Ascending aorta (tissue), 2 donors: ENCODE data around the gene NEGR1. TPM values are rescaled to one million over a fixed set of nuclear protein-coding genes. Genes with fewer than 3 reads are reported as not detected.

Experiments used
- DNase-seq, 2 donors: peaks; one replicate each; pipeline ENCODE4 v3.0.0-alpha.2; 2019; ENCODE audit warnings: low spot score in 2 of 2
- H3K27ac ChIP-seq, 2 donors: fragments of 200-600 bp; sonication (generic); one replicate each; pipeline ENCODE4 v1.5.1; 2016 to 2017; ENCODE audit warnings: mild to moderate bottlenecking in 1 of 2
- H3K27me3 ChIP-seq: fragments of 200-600 bp; sonication (generic); one replicate; pipeline ENCODE4 v1.5.1; 2017
- H3K36me3 ChIP-seq, 2 donors: fragments of 200-600 bp; sonication (generic); one replicate each; pipeline ENCODE4 v1.5.1; 2016
- H3K4me1 ChIP-seq, 2 donors: fragments of 200-600 bp; sonication (generic); one replicate each; pipeline ENCODE4 v1.5.1; 2016 to 2017; ENCODE audit warnings: mild to moderate bottlenecking in 1 of 2
- H3K4me3 ChIP-seq, 2 donors: fragments of 200-600 bp; sonication (generic); one replicate each; pipeline ENCODE4 v1.5.1; 2016 to 2017; ENCODE audit warnings: mild to moderate bottlenecking in 1 of 2
- H3K9me3 ChIP-seq, 2 donors: fragments of 200-600 bp; sonication (generic); one replicate each; pipeline ENCODE4 v1.5.1; 2016
- intact Hi-C: fragments of 100-400 bp; cut with DNase I; formaldehyde crosslinking; loops from one replicate; pipeline ENCODE4 v1.15.1; 2023
- total RNA-seq: library from RNA; depleted of rRNA; stranded (reverse); fragments of >200 nt; gene quantifications from one replicate; pipeline ENCODE4 v1.1.0, GENCODE V29; 2016
- TF ChIP-seq, protein P1 (sequence below), 3 experiments: fragments of 200-600 bp in 2 of 3; fragments of 450-650 bp in 1 of 3; sonication (generic) in 2 of 3; IDR thresholded peaks; one replicate each; pipeline ENCODE4 v1.5.1; 2016 to 2019; ENCODE audit warnings: antibody characterized with exemption in 3 of 3, mild to moderate bottlenecking in 1 of 3, moderate library complexity in 1 of 3

The NEGR1 gene
- total RNA-seq, 1 donor from 2014 or later, result 42.8 TPM

GRCh38 chr1:72007312-72007711 lies 275.0 kb downstream of the NEGR1 start:
- no peaks in the 10 kb centered on the region for H3K36me3 ChIP-seq
- no peak overlapping the region for H3K27ac ChIP-seq
- H3K9me3 ChIP-seq, result no peaks in the 10 kb centered on the region
- TF ChIP-seq, protein P1, sequence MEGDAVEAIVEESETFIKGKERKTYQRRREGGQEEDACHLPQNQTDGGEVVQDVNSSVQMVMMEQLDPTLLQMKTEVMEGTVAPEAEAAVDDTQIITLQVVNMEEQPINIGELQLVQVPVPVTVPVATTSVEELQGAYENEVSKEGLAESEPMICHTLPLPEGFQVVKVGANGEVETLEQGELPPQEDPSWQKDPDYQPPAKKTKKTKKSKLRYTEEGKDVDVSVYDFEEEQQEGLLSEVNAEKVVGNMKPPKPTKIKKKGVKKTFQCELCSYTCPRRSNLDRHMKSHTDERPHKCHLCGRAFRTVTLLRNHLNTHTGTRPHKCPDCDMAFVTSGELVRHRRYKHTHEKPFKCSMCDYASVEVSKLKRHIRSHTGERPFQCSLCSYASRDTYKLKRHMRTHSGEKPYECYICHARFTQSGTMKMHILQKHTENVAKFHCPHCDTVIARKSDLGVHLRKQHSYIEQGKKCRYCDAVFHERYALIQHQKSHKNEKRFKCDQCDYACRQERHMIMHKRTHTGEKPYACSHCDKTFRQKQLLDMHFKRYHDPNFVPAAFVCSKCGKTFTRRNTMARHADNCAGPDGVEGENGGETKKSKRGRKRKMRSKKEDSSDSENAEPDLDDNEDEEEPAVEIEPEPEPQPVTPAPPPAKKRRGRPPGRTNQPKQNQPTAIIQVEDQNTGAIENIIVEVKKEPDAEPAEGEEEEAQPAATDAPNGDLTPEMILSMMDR (IDR thresholded peaks at IDR 0.05), result no peak
- H3K4me1 ChIP-seq, result peaks cover 0 to 2% of the 10 kb centered on the region in 2 donors
- H3K4me3 ChIP-seq, result no peak overlapping the region
- no peaks in the 10 kb centered on the region for H3K27me3 ChIP-seq
- no peak for DNase-seq
- intact Hi-C loops, result no loop called here

DNA sequence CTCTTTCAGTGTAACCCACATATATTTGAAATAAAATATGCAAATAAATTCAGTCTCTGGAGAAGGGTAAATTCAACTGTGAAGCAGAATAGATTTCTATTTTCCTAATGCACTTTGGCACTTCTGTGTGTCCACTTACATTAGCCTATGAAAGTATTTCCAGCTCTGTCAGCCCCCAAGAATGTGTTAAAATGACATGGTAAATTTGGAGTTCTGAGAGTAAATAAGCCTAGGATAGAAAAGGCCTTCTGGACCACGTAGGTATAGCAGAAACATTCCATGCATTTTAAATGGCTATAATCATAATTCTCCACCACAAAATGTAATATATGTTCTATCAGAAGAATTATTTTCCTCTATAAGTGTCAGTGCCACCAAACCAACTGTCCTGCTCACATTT lies 276.2 kb downstream of the NEGR1 start:
- Histone ChIP-seq H3K4me1 (peaks cover 0 to 2% of the 10 kb centered on the region in 2 donors), H3K27me3 (no peaks in the 10 kb centered on the region), H3K27ac (no peak overlapping the region), H3K36me3 (no peaks in the 10 kb centered on the region), H3K9me3 (no peaks in the 10 kb centered on the region), H3K4me3 (no peak overlapping the region)
- DNase-seq, result no peak
- intact Hi-C loops, result no loop called here
- TF ChIP-seq, protein P1 (IDR thresholded peaks at IDR 0.05), result no peak

DNA sequence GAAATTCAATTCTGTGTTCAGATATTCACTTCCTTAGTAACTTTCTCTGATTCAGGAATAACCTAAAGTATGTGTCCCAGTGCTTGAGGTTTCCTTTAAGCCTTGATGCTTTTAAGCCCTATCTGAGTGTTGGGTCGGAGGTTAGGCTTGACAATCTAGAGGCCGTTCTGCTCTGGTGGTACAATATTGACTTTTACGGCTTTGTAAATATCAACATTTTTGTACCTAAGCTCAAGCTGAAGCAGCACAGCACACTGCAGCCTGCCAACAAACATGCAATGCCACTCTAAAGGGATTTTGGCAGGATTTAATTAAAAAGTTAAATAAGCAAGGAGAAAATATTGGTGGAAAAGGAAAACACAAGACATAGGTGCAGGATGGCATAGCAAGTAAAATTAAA lies 279.2 kb downstream of the NEGR1 start:
- TF ChIP-seq, protein P1 (IDR thresholded peaks at IDR 0.05), result no peak
- no peaks in the 10 kb centered on the region for H3K9me3 ChIP-seq

DNA sequence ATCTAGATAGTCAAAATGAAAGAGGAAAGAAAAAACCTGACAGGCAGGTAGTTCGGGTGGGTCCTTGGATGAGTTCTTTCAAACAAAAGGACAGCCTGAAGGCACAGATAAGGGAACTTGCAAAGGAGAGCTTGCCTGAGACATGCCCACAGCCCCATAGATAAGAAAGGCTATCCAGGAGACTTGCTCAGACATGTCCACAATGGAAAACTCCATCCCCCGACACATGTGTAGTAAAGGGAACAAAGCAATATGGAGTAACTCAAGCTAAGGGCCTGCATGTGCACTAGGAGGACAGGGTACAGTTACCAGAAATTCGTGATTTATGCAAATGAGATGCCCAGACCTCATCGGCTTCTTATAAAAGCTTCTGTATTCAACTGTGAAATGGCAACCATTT lies 281.5 kb downstream of the NEGR1 start:
- intact Hi-C loops, result no loop called here
- H3K9me3 ChIP-seq, result no peaks in the 10 kb centered on the region
- H3K36me3 ChIP-seq, result no peaks in the 10 kb centered on the region
- no peaks in the 10 kb centered on the region for H3K4me1 ChIP-seq
- no peak overlapping the region for H3K4me3 ChIP-seq
- TF ChIP-seq, protein P1 (IDR thresholded peaks at IDR 0.05), result no peak
- H3K27ac ChIP-seq, result no peak overlapping the region
- no peaks in the 10 kb centered on the region for H3K27me3 ChIP-seq
- DNase-seq, result no peak

More for the DNA sequence above, 279.2 kb downstream of the NEGR1 start:
- H3K36me3 ChIP-seq, result no peaks in the 10 kb centered on the region
- intact Hi-C loops, result no loop called here
- H3K27ac ChIP-seq, result no peak overlapping the region
- no peaks in the 10 kb centered on the region for H3K4me1 ChIP-seq
- H3K4me3 ChIP-seq, result no peak overlapping the region
- DNase-seq, result no peak
- no peaks in the 10 kb centered on the region for H3K27me3 ChIP-seq

GRCh38 chr1:71994646-71995045 lies 287.7 kb downstream of the NEGR1 start:
- no peaks in the 10 kb centered on the region for H3K27me3 ChIP-seq
- no peaks in the 10 kb centered on the region for H3K36me3 ChIP-seq
- DNase-seq, result no peak
- H3K4me3 ChIP-seq, result no peak overlapping the region
- TF ChIP-seq, protein P1 (IDR thresholded peaks at IDR 0.05), result no peak
- H3K9me3 ChIP-seq, result no peaks in the 10 kb centered on the region
- no peaks in the 10 kb centered on the region for H3K4me1 ChIP-seq
- no peak overlapping the region for H3K27ac ChIP-seq
- intact Hi-C loops, result no loop called here

- no peak overlapping the region for H3K27ac ChIP-seq
- TF ChIP-seq, protein P1 (IDR thresholded peaks at IDR 0.05), result no peak
- no peaks in the 10 kb centered on the region for H3K4me1 ChIP-seq
- H3K9me3 ChIP-seq, result no peaks in the 10 kb centered on the region
- intact Hi-C loops, result no loop called here
- no peaks in the 10 kb centered on the region for H3K27me3 ChIP-seq
- no peak for DNase-seq
- H3K4me3 ChIP-seq, result no peak overlapping the region
- H3K36me3 ChIP-seq, result no peaks in the 10 kb centered on the region
These were observed 295.2 kb downstream of the NEGR1 start for GRCh38 chr1:71987181-71987580.
